ENCODE measurements around the gene TOLLIP.

Gene TOLLIP

DNA sequence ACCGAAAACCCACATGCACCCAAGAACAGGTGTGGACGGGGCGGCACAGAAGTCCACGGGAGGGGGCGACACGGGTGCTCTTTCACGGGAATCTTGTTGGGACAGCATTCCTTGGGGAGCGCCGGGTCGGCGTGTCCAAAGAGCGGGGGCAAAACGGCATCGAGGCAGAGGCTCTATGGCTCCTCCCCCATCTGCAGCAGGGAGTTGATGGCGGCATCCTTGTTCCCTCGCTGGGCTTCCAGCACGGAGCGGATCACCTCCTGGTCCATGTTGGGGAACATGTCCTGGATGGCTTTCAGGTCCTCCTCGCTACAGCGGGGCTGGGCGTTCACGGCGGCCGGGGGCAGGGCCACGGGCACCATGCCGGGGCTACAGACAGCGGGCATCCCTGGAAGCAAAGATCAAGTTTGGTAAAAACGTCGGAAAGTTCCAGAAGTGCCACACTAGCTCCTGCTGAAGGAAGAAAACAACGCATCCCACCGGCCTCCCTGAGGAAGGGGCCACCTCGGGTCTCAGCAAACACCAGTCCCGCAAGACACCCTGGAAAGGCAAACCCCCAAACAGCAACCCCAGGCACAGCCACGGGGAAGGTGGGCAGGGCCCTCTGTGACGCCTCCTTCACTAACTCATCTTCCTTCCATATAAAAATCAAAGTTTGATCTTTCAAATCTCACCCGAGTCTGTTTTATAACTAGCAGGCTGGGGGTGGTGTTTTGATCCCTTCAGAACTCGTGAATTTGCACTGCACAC, 32.4 kb downstream of the TOLLIP start:
- no peak overlapping the region for H3K4me3 ChIP-seq (ENCODE audit: control insufficient read depth, low read depth, low read length)
- no peak for DNase-seq (ENCODE audit: low read depth)
- TF ChIP-seq, protein P1, sequence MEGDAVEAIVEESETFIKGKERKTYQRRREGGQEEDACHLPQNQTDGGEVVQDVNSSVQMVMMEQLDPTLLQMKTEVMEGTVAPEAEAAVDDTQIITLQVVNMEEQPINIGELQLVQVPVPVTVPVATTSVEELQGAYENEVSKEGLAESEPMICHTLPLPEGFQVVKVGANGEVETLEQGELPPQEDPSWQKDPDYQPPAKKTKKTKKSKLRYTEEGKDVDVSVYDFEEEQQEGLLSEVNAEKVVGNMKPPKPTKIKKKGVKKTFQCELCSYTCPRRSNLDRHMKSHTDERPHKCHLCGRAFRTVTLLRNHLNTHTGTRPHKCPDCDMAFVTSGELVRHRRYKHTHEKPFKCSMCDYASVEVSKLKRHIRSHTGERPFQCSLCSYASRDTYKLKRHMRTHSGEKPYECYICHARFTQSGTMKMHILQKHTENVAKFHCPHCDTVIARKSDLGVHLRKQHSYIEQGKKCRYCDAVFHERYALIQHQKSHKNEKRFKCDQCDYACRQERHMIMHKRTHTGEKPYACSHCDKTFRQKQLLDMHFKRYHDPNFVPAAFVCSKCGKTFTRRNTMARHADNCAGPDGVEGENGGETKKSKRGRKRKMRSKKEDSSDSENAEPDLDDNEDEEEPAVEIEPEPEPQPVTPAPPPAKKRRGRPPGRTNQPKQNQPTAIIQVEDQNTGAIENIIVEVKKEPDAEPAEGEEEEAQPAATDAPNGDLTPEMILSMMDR (conservative IDR thresholded peaks at IDR 0.05; ENCODE audit: control insufficient read depth, insufficient read depth, low read depth, low read length): no peak

DNA sequence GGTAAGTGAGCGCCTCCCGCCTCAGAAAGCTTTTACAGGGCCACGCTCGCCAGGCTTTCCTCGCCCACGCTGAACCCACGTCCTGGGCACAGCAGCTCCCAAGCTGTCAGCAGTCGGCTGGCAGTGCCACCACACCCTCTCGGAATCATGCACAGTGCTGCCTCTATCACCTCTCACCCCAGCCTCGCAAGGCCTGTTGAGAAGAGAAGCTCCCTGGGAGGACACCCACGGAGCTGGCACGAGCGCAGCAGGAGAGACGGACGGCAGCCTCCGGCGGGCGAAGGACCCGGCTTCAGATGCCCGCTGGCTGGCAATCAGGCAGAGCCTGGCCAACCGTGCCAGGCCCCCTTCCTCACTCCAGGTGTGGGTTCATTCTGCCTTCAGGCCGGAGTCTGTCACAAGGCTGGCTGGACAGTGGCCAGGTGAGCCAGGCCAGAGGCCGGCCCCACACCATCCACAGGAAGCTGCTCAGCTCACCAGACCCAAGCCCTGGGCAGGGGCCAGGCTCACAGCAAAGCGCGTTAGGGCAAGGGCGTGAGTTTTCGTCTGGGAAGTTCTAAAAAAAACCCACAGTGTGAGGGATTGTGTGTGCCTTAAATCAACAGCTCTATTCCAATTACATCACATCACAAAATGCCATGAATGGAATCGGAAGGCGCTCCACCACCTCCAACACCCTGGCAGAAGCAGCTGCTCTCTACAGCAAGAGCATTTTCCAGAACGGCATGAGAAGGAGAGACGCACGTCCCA, 33.2 kb downstream of the TOLLIP start:
- TF ChIP-seq, protein P1 (conservative IDR thresholded peaks at IDR 0.05; ENCODE audit: control insufficient read depth, insufficient read depth, low read depth, low read length): no peak
- no peak for DNase-seq (ENCODE audit: low read depth)
- no peak overlapping the region for H3K4me3 ChIP-seq (ENCODE audit: control insufficient read depth, low read depth, low read length)

DNA sequence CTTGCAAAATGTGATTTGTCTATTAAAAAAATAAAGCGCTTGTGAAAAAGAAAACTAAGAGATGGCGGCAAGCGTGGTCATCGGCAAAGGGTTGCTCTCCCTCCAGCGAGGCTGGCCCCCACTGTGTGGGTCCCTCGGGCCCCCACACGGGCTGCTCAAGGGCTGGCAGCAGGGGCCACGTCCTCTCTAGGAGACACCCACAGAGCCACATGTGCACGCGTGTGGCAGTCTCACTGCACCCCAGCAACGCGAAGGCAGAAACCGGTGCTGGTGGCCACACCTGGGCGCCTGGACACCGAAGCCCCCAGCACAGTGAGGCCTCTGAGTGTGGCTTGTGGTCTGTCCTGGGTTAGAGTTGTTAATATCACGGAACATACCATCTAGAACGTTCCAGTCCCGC, 34.4 kb downstream of the TOLLIP start:
- no peak for DNase-seq (ENCODE audit: low read depth)
- H3K4me3 ChIP-seq (ENCODE audit: control insufficient read depth, low read depth, low read length): no peak overlapping the region
- TF ChIP-seq, protein P1 (conservative IDR thresholded peaks at IDR 0.05; ENCODE audit: control insufficient read depth, insufficient read depth, low read depth, low read length): no peak

DNA sequence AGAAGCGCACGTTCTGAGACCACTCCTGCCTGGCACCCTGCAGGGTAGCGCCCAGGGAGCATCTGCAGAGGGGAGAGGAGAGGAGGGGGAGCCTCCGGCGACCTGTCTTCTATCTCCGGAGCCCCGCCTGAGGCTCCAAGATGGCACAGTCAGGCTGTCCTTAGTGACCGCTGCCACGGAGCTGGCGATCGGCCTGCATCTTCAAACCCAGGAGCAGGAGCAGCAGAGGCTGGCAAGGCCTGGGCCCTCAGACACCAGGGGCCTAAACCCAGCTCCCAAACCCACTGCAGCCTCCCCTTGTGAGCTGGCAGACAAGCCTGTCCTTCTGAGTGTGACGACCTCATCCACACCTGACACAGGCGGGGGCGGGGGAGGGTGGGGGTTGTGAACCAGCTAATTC, 34.9 kb downstream of the TOLLIP start:
- TF ChIP-seq, protein P1 (conservative IDR thresholded peaks at IDR 0.05; ENCODE audit: control insufficient read depth, insufficient read depth, low read depth, low read length): no peak
- no peak overlapping the region for H3K4me3 ChIP-seq (ENCODE audit: control insufficient read depth, low read depth, low read length)
- no peak for DNase-seq (ENCODE audit: low read depth)

DNA sequence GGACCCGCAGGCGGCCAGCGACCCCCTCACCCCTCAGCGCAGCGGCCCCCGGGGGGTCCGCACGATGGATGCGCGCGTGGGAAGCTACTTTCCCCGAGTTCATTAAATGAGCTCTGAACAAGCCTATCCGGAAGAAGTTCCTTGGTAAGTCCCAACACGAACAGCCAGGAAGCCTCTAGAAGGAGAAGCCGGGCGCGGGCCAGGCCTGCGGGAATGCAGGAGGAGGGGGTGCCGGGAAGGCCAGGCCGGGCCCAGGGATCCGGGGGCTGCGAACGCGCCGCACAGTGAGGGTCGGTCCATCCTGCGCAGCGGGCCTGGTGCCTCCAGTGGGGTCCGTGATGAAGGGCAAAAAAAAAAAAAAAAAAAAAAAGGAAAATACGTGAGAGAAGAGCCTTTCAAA, 36.9 kb downstream of the TOLLIP start:
- H3K4me3 ChIP-seq (ENCODE audit: control insufficient read depth, low read depth, low read length): no peak overlapping the region

DNA sequence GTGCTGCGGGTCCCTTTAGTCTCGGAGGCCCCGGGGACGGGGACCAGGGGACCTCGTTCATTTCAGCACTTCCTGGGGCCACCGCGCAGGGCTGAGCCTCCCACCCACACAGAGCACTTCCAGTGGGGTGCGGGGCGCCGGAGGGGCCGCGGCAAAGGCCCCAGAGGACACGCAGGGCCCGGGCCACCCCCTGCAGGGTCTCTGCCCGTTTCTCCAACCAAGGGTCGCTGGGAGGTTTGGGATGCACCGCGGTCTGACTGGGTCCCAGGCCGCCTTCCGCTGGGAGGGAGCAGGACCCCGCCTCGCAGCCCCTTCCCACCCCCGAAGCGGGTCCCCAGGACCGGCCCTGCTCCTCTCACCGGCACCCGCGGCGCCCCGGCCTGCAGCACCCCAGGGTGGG, 37.5 kb downstream of the TOLLIP start:
- no peak for DNase-seq (ENCODE audit: low read depth)
- TF ChIP-seq, protein P1 (conservative IDR thresholded peaks at IDR 0.05; ENCODE audit: control insufficient read depth, insufficient read depth, low read depth, low read length): no peak
- H3K4me3 ChIP-seq (ENCODE audit: control insufficient read depth, low read depth, low read length): no peak overlapping the region

More for the DNA sequence above, 36.9 kb downstream of the TOLLIP start:
- TF ChIP-seq, protein P1 (conservative IDR thresholded peaks at IDR 0.05; ENCODE audit: control insufficient read depth, insufficient read depth, low read depth, low read length): no peak
- DNase-seq (ENCODE audit: low read depth): no peak

Measured in fibroblast of mammary gland (primary cell).